GM18858 (cell line): ENCODE results near the gene LRRTM3.

ENCODE experiments used
- ATAC-seq: cut with Tn5 transposase; IDR thresholded peaks from one replicate; pipeline ENCODE4 v1.9.1; 2021; ENCODE audit not compliant: unreplicated experiment

The LRRTM3 gene

GRCh38 chr10:66931949-66932343 lies 6.1 kb downstream of the LRRTM3 start:
- ATAC-seq, result no peak

- ATAC-seq, result no peak
Measured at GRCh38 chr10:66934711-66935110, 8.9 kb downstream of the LRRTM3 start.

GRCh38 chr10:66940965-66941364 lies 15.1 kb downstream of the LRRTM3 start:
- ATAC-seq, result no peak

- ATAC-seq, result no peak
Measured at GRCh38 chr10:66941491-66941890, 15.7 kb downstream of the LRRTM3 start.

GRCh38 chr10:66942407-66942806 lies 16.6 kb downstream of the LRRTM3 start:
- no peak for ATAC-seq

GRCh38 chr10:66943590-66943989 lies 17.8 kb downstream of the LRRTM3 start:
- ATAC-seq, result no peak

GRCh38 chr10:66951896-66952295 lies 26.1 kb downstream of the LRRTM3 start:
- ATAC-seq, result no peak

GRCh38 chr10:66958466-66958865 lies 32.6 kb downstream of the LRRTM3 start:
- no peak for ATAC-seq

- ATAC-seq, result no peak
Measured at GRCh38 chr10:66964946-66965345, 39.1 kb downstream of the LRRTM3 start.

GRCh38 chr10:66980246-66980815 lies 54.5 kb downstream of the LRRTM3 start:
- ATAC-seq, result no peak

GRCh38 chr10:66981361-66982052 lies 55.7 kb downstream of the LRRTM3 start:
- no peak for ATAC-seq

GRCh38 chr10:66982053-66982420 lies 56.2 kb downstream of the LRRTM3 start:
- no peak for ATAC-seq

GRCh38 chr10:66982792-66983474 lies 57.1 kb downstream of the LRRTM3 start:
- no peak for ATAC-seq

GRCh38 chr10:66983475-66983818 lies 57.6 kb downstream of the LRRTM3 start:
- no peak for ATAC-seq

GRCh38 chr10:66990143-66990830 lies 64.5 kb downstream of the LRRTM3 start:
- ATAC-seq, result no peak

- ATAC-seq, result no peak
Measured at GRCh38 chr10:66996996-66997395, 71.2 kb downstream of the LRRTM3 start.

GRCh38 chr10:66999762-67000545 lies 74.1 kb downstream of the LRRTM3 start:
- no peak for ATAC-seq

- ATAC-seq, result no peak
Measured at GRCh38 chr10:67004690-67005089, 78.9 kb downstream of the LRRTM3 start.

GRCh38 chr10:67005981-67006380 lies 80.1 kb downstream of the LRRTM3 start:
- ATAC-seq, result no peak

- no peak for ATAC-seq
Measured at GRCh38 chr10:67011480-67011879, 85.6 kb downstream of the LRRTM3 start.

GRCh38 chr10:67011981-67012380 lies 86.1 kb downstream of the LRRTM3 start:
- no peak for ATAC-seq
